ENCODE data around the gene CREBBP. TPM values are rescaled to one million over a fixed set of nuclear protein-coding genes. Genes with fewer than 3 reads are reported as not detected.

The CREBBP gene
- total RNA-seq, 1 donor from 2014 or later: 131 TPM

- ChIA-PET POLR2A (no interaction called here), CTCF (interaction anchor here (0.6 kb wide), 2 partner anchors 38 to 43 kb away, joined by 3 read pairs; no protein-coding TSS in a partner anchor)
- no peaks in the 10 kb centered on the region for H3K27me3 Mint-ChIP-seq
- TF ChIP-seq CTCF (IDR thresholded peaks at IDR 0.05): no peak
- peaks cover 93% of the 10 kb centered on the region for H3K36me3 Mint-ChIP-seq (ENCODE audit: low read depth)
- intact Hi-C loops (cut with micrococcal nuclease): no loop called here
- no peak overlapping the region for H3K27ac Mint-ChIP-seq
- ATAC-seq (ENCODE audit: low read depth) (no peak), DNase-seq (no peak)
- no peak overlapping the region for H3K4me3 Mint-ChIP-seq
- H3K4me1 Mint-ChIP-seq: no peaks in the 10 kb centered on the region
- no peaks in the 10 kb centered on the region for H3K9me3 Mint-ChIP-seq
Measured at GRCh38 chr16:3734084-3734757, 146.3 kb downstream of the CREBBP start.

GRCh38 chr16:3732171-3732570, 148.3 kb downstream of the CREBBP start:
- no peaks in the 10 kb centered on the region for H3K4me1 Mint-ChIP-seq
- H3K4me3 Mint-ChIP-seq: no peak overlapping the region
- H3K36me3 Mint-ChIP-seq (ENCODE audit: low read depth): peaks cover 90% of the 10 kb centered on the region
- H3K27me3 Mint-ChIP-seq: no peaks in the 10 kb centered on the region
- ChIA-PET CTCF (no interaction called here), POLR2A (no interaction called here)
- ATAC-seq (ENCODE audit: low read depth) (no peak), DNase-seq (no peak)
- H3K27ac Mint-ChIP-seq: no peak overlapping the region
- intact Hi-C loops (cut with micrococcal nuclease): no loop called here
- no peak for TF ChIP-seq CTCF (IDR thresholded peaks at IDR 0.05)
- no peaks in the 10 kb centered on the region for H3K9me3 Mint-ChIP-seq

GRCh38 chr16:3731126-3731935, 149.2 kb downstream of the CREBBP start:
- Mint-ChIP-seq H3K9me3 (no peaks in the 10 kb centered on the region), H3K27me3 (no peaks in the 10 kb centered on the region), H3K27ac (no peak overlapping the region), H3K4me1 (no peaks in the 10 kb centered on the region), H3K36me3 (ENCODE audit: low read depth) (peaks cover 86% of the 10 kb centered on the region), H3K4me3 (no peak overlapping the region)
- intact Hi-C loops (cut with micrococcal nuclease): no loop called here
- ChIA-PET POLR2A (no interaction called here), CTCF (no interaction called here)
- no peak for DNase-seq
- no peak for TF ChIP-seq CTCF (IDR thresholded peaks at IDR 0.05)
- no peak for ATAC-seq (ENCODE audit: low read depth)

DNA sequence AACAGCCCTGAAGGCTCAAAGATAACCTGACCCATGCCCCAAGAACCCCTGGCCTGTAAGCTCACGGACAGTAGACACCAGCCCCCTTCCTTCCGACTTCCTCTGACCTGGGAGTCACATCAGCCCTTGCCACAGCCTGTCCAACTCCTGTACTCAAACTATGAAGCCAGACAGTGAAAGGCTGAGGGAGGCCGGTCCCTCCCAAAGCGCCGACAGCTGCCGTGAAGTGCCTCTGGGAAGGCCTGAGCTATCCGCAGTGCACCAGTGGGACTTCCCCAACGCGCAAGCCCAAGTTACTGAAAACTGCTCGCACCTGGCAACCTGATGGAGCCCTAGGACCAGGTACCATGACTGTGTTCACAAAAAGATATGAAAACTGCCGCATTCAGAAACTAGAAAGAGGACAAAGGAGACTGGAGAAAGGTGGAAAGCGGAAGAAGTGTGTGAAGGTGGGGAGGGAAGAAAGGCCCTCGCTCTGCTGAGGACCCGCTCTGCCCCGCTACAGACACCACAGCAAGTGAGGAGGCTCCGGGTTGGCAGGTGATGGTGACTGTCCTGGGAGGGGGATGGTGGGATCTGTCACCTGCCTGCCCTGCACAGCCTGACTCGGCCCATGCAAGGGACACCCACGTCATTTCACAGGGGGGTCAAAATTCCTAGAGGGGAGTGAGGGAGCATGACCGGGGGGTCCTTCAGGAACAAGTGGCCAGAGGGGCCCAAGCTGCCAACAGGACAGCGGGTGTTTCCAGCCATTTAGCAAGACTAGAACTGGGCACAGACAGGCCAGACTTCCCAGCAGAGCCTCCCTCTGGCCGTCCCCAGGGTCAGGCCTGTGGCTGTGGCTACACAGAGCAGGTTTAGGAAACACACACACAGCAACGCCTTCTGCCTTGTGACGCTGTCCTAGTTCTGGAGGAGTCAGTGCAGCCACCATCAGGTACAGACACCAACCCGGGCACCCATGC, 150.1 kb downstream of the CREBBP start:
- H3K4me3 Mint-ChIP-seq: no peak overlapping the region
- CTCF ChIA-PET: no interaction called here
- H3K27ac Mint-ChIP-seq: no peak overlapping the region
- ATAC-seq (ENCODE audit: low read depth) (no peak), DNase-seq (no peak)
- no peaks in the 10 kb centered on the region for H3K4me1 Mint-ChIP-seq
- H3K36me3 Mint-ChIP-seq (ENCODE audit: low read depth): peaks cover 82% of the 10 kb centered on the region
- POLR2A ChIA-PET: no interaction called here
- TF ChIP-seq CTCF (IDR thresholded peaks at IDR 0.05): no peak
- H3K27me3 Mint-ChIP-seq: no peaks in the 10 kb centered on the region
- no peaks in the 10 kb centered on the region for H3K9me3 Mint-ChIP-seq
- intact Hi-C loops (cut with micrococcal nuclease): no loop called here

Data from activated B cell treated with CpG ODN at 0.5 μM for 24 hours (primary cell).